ENCODE measurements around the gene BTLA.
"Not testable (repeated sequence)": the region's sequence is repeated elsewhere in the genome, so short reads cannot be mapped to it uniquely, and the experiment has no call there.

Gene BTLA

GRCh38 chr3:112491373-112491772, 7.9 kb downstream of the BTLA start:
- DNase-seq (ENCODE audit: low read depth) = no peak

GRCh38 chr3:112489674-112490479, 9.4 kb downstream of the BTLA start:
- no peak for DNase-seq (ENCODE audit: low read depth)

GRCh38 chr3:112486811-112487505, 12.3 kb downstream of the BTLA start:
- DNase-seq (ENCODE audit: low read depth) = peak; percentile 22

GRCh38 chr3:112484352-112484751, 14.9 kb downstream of the BTLA start:
- no peak for DNase-seq (ENCODE audit: low read depth)

- DNase-seq (ENCODE audit: low read depth) = no peak
Measured at GRCh38 chr3:112482675-112483074, 16.6 kb downstream of the BTLA start.

- no peak for DNase-seq (ENCODE audit: low read depth)
Measured at GRCh38 chr3:112481302-112481721, 18.0 kb downstream of the BTLA start.

- DNase-seq (ENCODE audit: low read depth) = no peak
Measured at GRCh38 chr3:112477891-112478290, 21.4 kb downstream of the BTLA start.

- no peak for DNase-seq (ENCODE audit: low read depth)
Measured at GRCh38 chr3:112476346-112476745, 22.9 kb downstream of the BTLA start.

- no peak for DNase-seq (ENCODE audit: low read depth)
Measured at GRCh38 chr3:112474796-112475195, 24.5 kb downstream of the BTLA start.

- no peak for DNase-seq (ENCODE audit: low read depth)
Measured at GRCh38 chr3:112472691-112473090, 26.6 kb downstream of the BTLA start.

GRCh38 chr3:112471596-112472325, 27.5 kb downstream of the BTLA start:
- no peak for DNase-seq (ENCODE audit: low read depth)

- DNase-seq (ENCODE audit: low read depth) = peak; percentile 71
Measured at GRCh38 chr3:112470788-112471187, 28.5 kb downstream of the BTLA start.

GRCh38 chr3:112469671-112470070, 29.6 kb downstream of the BTLA start:
- DNase-seq (ENCODE audit: low read depth) = no peak

- DNase-seq (ENCODE audit: low read depth) = no peak
Measured at GRCh38 chr3:112467539-112467938, 31.7 kb downstream of the BTLA start.

- no peak for DNase-seq (ENCODE audit: low read depth)
Measured at GRCh38 chr3:112466020-112466419, 33.3 kb downstream of the BTLA start.

GRCh38 chr3:112464264-112464663, 35.0 kb downstream of the BTLA start:
- DNase-seq (ENCODE audit: low read depth) = no peak

GRCh38 chr3:112463250-112463649, 36.0 kb downstream of the BTLA start:
- no peak for DNase-seq (ENCODE audit: low read depth)

- DNase-seq (ENCODE audit: low read depth) = not testable (repeated sequence)
Measured at GRCh38 chr3:112461787-112462186, 37.5 kb downstream of the BTLA start.

- no peak for DNase-seq (ENCODE audit: low read depth)
Measured at GRCh38 chr3:112460519-112461195, 38.6 kb downstream of the BTLA start.

- DNase-seq (ENCODE audit: low read depth) = no peak
Measured at GRCh38 chr3:112459750-112460149, 39.5 kb downstream of the BTLA start.

- DNase-seq (ENCODE audit: low read depth) = no peak
Measured at GRCh38 chr3:112456147-112456546, 43.1 kb downstream of the BTLA start.

- DNase-seq (ENCODE audit: low read depth) = no peak
Measured at GRCh38 chr3:112448939-112449338, 50.3 kb downstream of the BTLA start.
